HTERT RPE-1 (cell line): ENCODE measurements around the gene FAM124A.

Experiments
- in situ Hi-C: fragments of 300-500 bp; cut with MboI; formaldehyde crosslinking; loops from 4 replicates; pipeline ENCODE4 v1.14.3; 2020; ENCODE audit warnings: low sequenced_read_pairs

FAM124A gene

GRCh38 chr13:51333421-51333820 lies 111.2 kb downstream of the FAM124A start:
- in situ Hi-C loops: no loop called here

- in situ Hi-C loops: no loop called here
These were observed 111.6 kb downstream of the FAM124A start for GRCh38 chr13:51333826-51334225.
